BJ (cell line): ENCODE data around the gene SPINK6. TPM values are rescaled to one million over a fixed set of nuclear protein-coding genes. Genes with fewer than 3 reads are reported as not detected.

Source experiments
- CTCF ChIA-PET: fragments of 350-600 bp; formaldehyde crosslinking; extraction: SDS; loops from one replicate; lab custom pipeline; 2021; ENCODE audit warnings: antibody characterized with exemption, inconsistent platforms; lab: Yijun Ruan, JAX
- POLR2A ChIA-PET: fragments of 300-600 bp; sonication (Branson Sonifier 250); formaldehyde crosslinking; extraction: SDS; loops from one replicate; lab custom pipeline; 2021; ENCODE audit warnings: antibody characterized with exemption; lab: Charles Lee
- DNase-seq: peaks from one replicate; pipeline ENCODE4 v3.0.0-alpha.2; 2011; ENCODE audit warnings: low read depth
- H3K27me3 ChIP-seq: 2 replicates; pipeline ENCODE4 v1.6.0; 2011; ENCODE audit warnings: low read length; ENCODE audit not compliant: control insufficient read depth, insufficient read depth
- H3K36me3 ChIP-seq: 2 replicates; pipeline ENCODE4 v1.5.1; 2011; ENCODE audit warnings: low read length; ENCODE audit not compliant: control insufficient read depth, insufficient read depth
- H3K4me3 ChIP-seq: 2 replicates; pipeline ENCODE4 v1.5.1; 2011; ENCODE audit warnings: low read depth, mild to moderate bottlenecking, control low read depth, low read length
- polyA plus RNA-seq: library from polyadenylated mRNA; depleted of rRNA; stranded (reverse); fragments of >200 nt; gene quantifications from 2 replicates; pipeline ENCODE4 v1.2.3, GENCODE V29; 2011
- TF ChIP-seq, protein P1 (sequence below): IDR thresholded peaks from 2 replicates; pipeline ENCODE4 v1.5.1; 2011; ENCODE audit warnings: low read depth, mild to moderate bottlenecking, control low read depth, inconsistent platforms, low read length, moderate library complexity; ENCODE audit not compliant: insufficient read depth

SPINK6 gene
- polyA plus RNA-seq, 1 experiment: not detected

DNA sequence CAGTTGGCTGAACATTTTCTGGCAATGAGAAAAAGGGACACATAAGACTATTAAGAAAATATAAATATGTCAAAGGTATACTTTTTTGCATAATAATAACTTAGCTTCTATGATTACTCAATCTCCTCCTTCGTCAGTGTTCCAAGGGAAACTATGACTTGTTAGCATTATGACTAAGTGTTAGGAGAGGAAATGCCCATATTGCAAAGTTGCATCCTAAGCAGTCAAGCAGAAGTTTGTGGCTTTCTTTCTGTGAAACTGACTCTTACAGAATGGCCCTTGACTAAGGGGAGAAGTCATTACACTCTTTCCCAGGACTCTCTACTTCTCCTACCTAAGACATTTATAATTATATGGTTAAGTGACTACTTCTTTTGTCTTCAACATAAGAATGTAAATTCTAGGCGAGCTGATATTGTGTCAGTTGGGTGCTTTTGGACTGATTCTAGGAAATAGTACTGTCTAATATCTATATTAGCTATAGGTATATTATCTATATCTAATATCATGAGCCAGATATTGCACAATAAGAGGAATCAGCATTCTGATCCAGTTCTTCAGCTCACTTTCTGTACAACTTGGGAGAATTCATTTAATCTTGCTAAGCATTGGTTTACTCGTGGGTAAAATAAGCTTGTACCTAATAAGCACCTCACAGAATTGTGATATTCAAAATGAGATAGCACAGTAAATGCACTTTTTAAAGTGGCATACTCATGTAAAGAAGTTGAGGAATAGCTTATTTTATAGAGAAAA, 16.4 kb upstream of the SPINK6 start:
- ChIA-PET POLR2A (no interaction called here), CTCF (no interaction called here)
- Histone ChIP-seq H3K36me3 (no peaks in the 10 kb centered on the region), H3K27me3 (no peaks in the 10 kb centered on the region), H3K4me3 (no peak overlapping the region)
- TF ChIP-seq, protein P1, sequence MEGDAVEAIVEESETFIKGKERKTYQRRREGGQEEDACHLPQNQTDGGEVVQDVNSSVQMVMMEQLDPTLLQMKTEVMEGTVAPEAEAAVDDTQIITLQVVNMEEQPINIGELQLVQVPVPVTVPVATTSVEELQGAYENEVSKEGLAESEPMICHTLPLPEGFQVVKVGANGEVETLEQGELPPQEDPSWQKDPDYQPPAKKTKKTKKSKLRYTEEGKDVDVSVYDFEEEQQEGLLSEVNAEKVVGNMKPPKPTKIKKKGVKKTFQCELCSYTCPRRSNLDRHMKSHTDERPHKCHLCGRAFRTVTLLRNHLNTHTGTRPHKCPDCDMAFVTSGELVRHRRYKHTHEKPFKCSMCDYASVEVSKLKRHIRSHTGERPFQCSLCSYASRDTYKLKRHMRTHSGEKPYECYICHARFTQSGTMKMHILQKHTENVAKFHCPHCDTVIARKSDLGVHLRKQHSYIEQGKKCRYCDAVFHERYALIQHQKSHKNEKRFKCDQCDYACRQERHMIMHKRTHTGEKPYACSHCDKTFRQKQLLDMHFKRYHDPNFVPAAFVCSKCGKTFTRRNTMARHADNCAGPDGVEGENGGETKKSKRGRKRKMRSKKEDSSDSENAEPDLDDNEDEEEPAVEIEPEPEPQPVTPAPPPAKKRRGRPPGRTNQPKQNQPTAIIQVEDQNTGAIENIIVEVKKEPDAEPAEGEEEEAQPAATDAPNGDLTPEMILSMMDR: no peak
- DNase-seq: no peak

DNA sequence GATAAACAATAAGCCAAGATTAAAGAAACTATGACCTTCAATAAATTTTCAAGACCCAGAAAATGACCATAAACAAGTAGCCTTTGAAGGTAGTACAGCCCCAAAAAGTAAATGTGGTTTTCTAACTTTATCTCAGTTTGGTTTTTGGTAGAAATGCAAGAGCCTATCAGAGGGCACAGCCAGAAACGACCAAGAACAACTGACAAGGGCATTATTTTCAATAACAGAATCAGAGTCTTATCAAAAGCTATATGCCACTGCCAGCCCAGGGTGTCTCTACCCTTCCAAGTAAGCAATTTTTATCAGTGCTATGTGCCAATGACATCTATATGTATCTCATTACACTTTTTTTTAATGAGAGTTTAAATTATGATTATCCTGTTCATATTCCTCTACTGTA, 11.8 kb upstream of the SPINK6 start:
- TF ChIP-seq, protein P1: no peak
- CTCF ChIA-PET: interaction anchor here (0.9 kb wide), 1 partner anchor 12 kb away, joined by 4 read pairs; no protein-coding TSS in a partner anchor
- DNase-seq: no peak
- Histone ChIP-seq H3K27me3 (no peaks in the 10 kb centered on the region), H3K36me3 (no peaks in the 10 kb centered on the region), H3K4me3 (no peak overlapping the region)
- POLR2A ChIA-PET: no interaction called here

DNA sequence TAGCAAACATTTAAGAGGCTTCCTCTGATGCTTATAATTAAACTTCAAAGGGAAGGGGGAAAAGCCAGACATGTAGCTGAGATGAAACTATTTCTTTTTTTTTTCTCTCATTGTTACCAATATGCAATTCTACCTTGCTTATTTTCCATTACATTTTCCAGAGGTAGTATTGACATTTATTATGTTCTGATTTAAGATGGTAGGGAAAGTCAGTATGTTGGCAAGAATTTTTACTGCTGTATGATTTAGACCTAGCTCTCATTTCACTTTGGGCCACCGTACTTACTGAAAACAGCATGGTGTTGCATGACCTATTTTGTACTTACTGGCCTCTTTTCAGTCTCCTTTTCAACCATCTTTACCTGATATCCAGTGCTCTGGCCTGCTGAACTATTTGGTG, 9.6 kb upstream of the SPINK6 start:
- DNase-seq: no peak
- Histone ChIP-seq H3K36me3 (no peaks in the 10 kb centered on the region), H3K4me3 (no peak overlapping the region), H3K27me3 (no peaks in the 10 kb centered on the region)
- TF ChIP-seq, protein P1: no peak
- CTCF ChIA-PET: no interaction called here
- POLR2A ChIA-PET: no interaction called here

DNA sequence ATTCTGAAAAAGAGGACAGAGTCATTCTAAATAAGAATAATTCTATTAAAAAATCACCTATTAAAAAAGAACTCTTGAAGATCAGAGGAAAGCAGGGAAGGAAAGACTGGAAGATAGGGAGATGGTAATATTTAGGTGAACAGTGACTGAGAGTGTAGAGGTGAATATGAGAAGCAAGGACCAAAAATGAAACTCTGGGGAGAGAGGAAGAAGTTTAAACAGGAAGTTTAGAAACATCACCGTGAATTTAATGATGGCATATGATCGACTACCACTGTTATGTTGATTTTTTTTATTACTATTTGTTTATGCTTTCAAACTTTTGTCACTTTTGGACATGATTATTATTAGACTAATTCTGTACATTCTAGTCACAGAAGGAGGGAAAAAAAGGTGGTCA, 1.7 kb upstream of the SPINK6 start:
- POLR2A ChIA-PET: no interaction called here
- H3K27me3 ChIP-seq: no peaks in the 10 kb centered on the region

DNA sequence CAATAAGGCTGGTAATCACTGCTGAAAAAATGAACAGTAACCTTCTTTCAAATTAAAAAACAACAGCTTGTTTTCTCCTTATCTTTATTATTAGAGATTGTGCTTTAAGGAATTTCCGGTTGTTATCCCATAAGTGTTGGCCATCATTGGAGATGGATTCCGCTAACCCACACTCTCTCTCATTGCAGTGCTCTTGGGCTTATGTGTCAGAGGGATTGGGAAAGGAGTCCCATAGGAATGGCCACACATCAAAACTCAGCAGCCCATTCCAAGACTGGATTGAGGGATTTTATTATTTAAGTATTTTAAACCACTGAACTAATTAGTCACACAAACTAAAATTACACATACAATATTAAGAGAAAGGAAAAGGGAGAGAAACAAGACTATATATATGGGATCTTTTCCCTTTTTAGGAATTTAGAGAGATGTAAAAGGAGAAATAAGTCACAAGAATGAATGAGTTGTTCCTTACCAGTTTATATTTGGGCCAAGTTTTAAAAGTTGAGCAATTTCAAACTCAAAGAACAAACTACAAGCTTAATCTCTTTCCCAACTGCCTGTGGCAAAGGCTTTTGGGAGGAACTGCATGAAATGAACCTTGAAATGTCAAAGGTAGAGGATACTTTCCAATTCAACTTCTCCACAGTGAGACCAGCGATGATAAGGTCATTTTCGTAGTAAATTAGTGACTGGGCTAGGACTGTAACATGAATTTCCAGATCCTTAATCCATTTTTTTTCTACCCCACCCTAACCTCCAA, 2.4 kb downstream of the SPINK6 start:
- TF ChIP-seq, protein P1: no peak
- no peaks in the 10 kb centered on the region for H3K27me3 ChIP-seq
- H3K36me3 ChIP-seq: no peaks in the 10 kb centered on the region
- DNase-seq: no peak
- H3K4me3 ChIP-seq: no peak overlapping the region
- ChIA-PET POLR2A (no interaction called here), CTCF (no interaction called here)

More for the DNA sequence above, 1.7 kb upstream of the SPINK6 start:
- Histone ChIP-seq H3K36me3 (no peaks in the 10 kb centered on the region), H3K4me3 (no peak overlapping the region)
- TF ChIP-seq, protein P1: no peak
- CTCF ChIA-PET: no interaction called here
- no peak for DNase-seq
